K562 (cell line): ENCODE measurements around the gene WIPF1. TPM values are rescaled to one million over a fixed set of nuclear protein-coding genes. Genes with fewer than 3 reads are reported as not detected.
A peak's percentile ranks its signal among the peaks of the same experiment; 100 is the strongest.

Experiments used
- CBX5 ChIP-seq: IDR thresholded peaks from 2 replicates; pipeline ENCODE4 v1.6.1; 2014; ENCODE audit warnings: low read depth, borderline replicate concordance
- DACH1 ChIP-seq: fragments of 450-650 bp; IDR thresholded peaks from 2 replicates; pipeline ENCODE4 v1.6.1; 2018; ENCODE audit not compliant: partially characterized antibody
- DPF2 ChIP-seq: fragments of 450-650 bp; IDR thresholded peaks from 2 replicates; pipeline ENCODE4 v1.6.1; 2016
- EHMT2 ChIP-seq: fragments of 450-650 bp; IDR thresholded peaks from 2 replicates; pipeline ENCODE4 v1.6.1; 2018; ENCODE audit warnings: antibody characterized with exemption
- HNRNPUL1 ChIP-seq: fragments of 200-400 bp; formaldehyde crosslinking; IDR thresholded peaks from 2 replicates; pipeline ENCODE4 v1.6.1; 2017; ENCODE audit warnings: low read length
- HSF4 ChIP-seq: fragments of 250-450 bp; sonication (Bioruptor Pico); IDR thresholded peaks from 2 replicates; pipeline ENCODE4 v2.1.2; 2022; ENCODE audit warnings: mild to moderate bottlenecking, moderate library complexity, borderline replicate concordance
- LCOR ChIP-seq: sonication (generic); formaldehyde crosslinking; IDR thresholded peaks from 2 replicates; pipeline ENCODE4 v1.8.0; 2022; ENCODE audit warnings: mild to moderate bottlenecking, missing genetic modification reagents
- NCOA6 ChIP-seq: fragments of 450-650 bp; IDR thresholded peaks from 2 replicates; pipeline ENCODE4 v1.6.1; 2017; ENCODE audit warnings: mild to moderate bottlenecking
- NR4A1 ChIP-seq, 2 experiments: fragments of 250-450 bp in 1 of 2; fragments of 450-650 bp in 1 of 2; sonication (Bioruptor Pico) in 1 of 2; IDR thresholded peaks; 2 replicates each; pipeline versions ENCODE4 v1.4.0 to v1.6.1; 2016 to 2020; ENCODE audit warnings: mild to moderate bottlenecking in 2 of 2, missing compliant biosample characterization in 1 of 2, missing genetic modification characterization in 1 of 2, moderate library complexity in 1 of 2
- RCOR1 ChIP-seq, 2 experiments: IDR thresholded peaks; 2 replicates each; pipeline ENCODE4 v1.6.1; 2012; ENCODE audit warnings: low read depth in 2 of 2, low read length in 2 of 2, borderline replicate concordance in 1 of 2, improper control_type of control experiment in 1 of 2
- RFX7 ChIP-seq: fragments of 250-450 bp; sonication (Bioruptor Pico); IDR thresholded peaks from 2 replicates; pipeline ENCODE4 v1.5.1; 2021; ENCODE audit warnings: mild to moderate bottlenecking
- SIRT6 ChIP-seq: IDR thresholded peaks from one replicate; pipeline ENCODE4 v1.6.1; 2012; ENCODE audit warnings: low read depth, mild to moderate bottlenecking, control low read depth, inconsistent platforms, low read length, moderate library complexity
- SMARCB1 ChIP-seq: IDR thresholded peaks from 2 replicates; pipeline ENCODE4 v1.6.1; 2011; ENCODE audit warnings: improper control_type of control experiment, low read depth; ENCODE audit not compliant: insufficient read length
- SRSF3 ChIP-seq: fragments of 200-400 bp; formaldehyde crosslinking; IDR thresholded peaks from 2 replicates; pipeline ENCODE4 v1.6.1; 2016; ENCODE audit warnings: mild to moderate bottlenecking, low read length, moderate library complexity; ENCODE audit not compliant: insufficient read depth
- TBP ChIP-seq: optimal IDR thresholded peaks from 2 replicates; pipeline ENCODE3; 2011; ENCODE audit warnings: low read depth, low read length, improper control_type of control experiment
- TCF3 ChIP-seq: sonication (generic); formaldehyde crosslinking; IDR thresholded peaks from 2 replicates; pipeline ENCODE4 v1.4.0; 2020; ENCODE audit warnings: mild to moderate bottlenecking, missing genetic modification reagents
- TEAD2 ChIP-seq: fragments of 450-650 bp; IDR thresholded peaks from 2 replicates; pipeline ENCODE4 v1.6.1; 2016; ENCODE audit warnings: missing genetic modification characterization, control low read depth, missing compliant biosample characterization
- ZBTB1 ChIP-seq: sonication (generic); formaldehyde crosslinking; IDR thresholded peaks from 2 replicates; pipeline ENCODE4 v1.8.1; 2023; ENCODE audit warnings: missing genetic modification reagents, low read depth, mild to moderate bottlenecking, borderline replicate concordance
- ZKSCAN3 ChIP-seq: fragments of 250-450 bp; sonication (Bioruptor Pico); IDR thresholded peaks from 2 replicates; pipeline ENCODE4 v1.4.0; 2020
- ZNF174 ChIP-seq: fragments of 250-450 bp; sonication (Bioruptor Pico); IDR thresholded peaks from 2 replicates; pipeline ENCODE4 v1.4.0; 2020; ENCODE audit warnings: mild to moderate bottlenecking
- ZNF253 ChIP-seq: fragments of 250-450 bp; sonication (Bioruptor Pico); conservative IDR thresholded peaks from 2 replicates; pipeline ENCODE4 v1.6.1; 2021; ENCODE audit warnings: mild to moderate bottlenecking
- polyA plus RNA-seq, 8 experiments: library from polyadenylated mRNA; depleted of rRNA in 4 of 8; stranded (reverse) in 5 of 8; unstranded in 3 of 8; fragments of >200 nt; fragmentation: Nextera tagmentation in 2 of 8; fragmentation: Illumina TruSeq in 1 of 8; extraction: Ambion mirVana in 2 of 8; extraction: Trizol in 1 of 8; gene quantifications; 2 replicates each; pipeline versions ENCODE4 v1.2.1 to v1.2.3, GENCODE V29; 2011 to 2014; ENCODE audit warnings: inconsistent platforms in 1 of 8, missing spikeins in 1 of 8
- total RNA-seq, 7 experiments: library from RNA; depleted of rRNA in 6 of 7; stranded (reverse); fragments of >200 nt in 6 of 7; fragmentation: Illumina TruSeq in 2 of 7; extraction: Trizol in 2 of 7; gene quantifications; 2 replicates each; pipeline versions ENCODE4 v1.2.1 to v1.2.3, GENCODE V29; 2011 to 2021; ENCODE audit warnings: low replicate concordance in 1 of 7
- TF ChIP-seq, protein P1 (sequence below), 2 experiments: IDR thresholded peaks; 2 replicates each; pipeline ENCODE4 v1.6.1; 2011; ENCODE audit warnings: borderline replicate concordance in 1 of 2, control low read depth in 1 of 2, low read depth in 1 of 2, low read length in 1 of 2, mild to moderate bottlenecking in 1 of 2, mixed read lengths in 1 of 2, moderate library complexity in 1 of 2; ENCODE audit not compliant: insufficient read depth in 1 of 2, insufficient read length in 1 of 2, poor library complexity in 1 of 2, severe bottlenecking in 1 of 2; ENCODE audit errors: extremely low read depth in 1 of 2
- TF ChIP-seq, protein P2 (sequence below): fragments of 450-650 bp; IDR thresholded peaks from one replicate; pipeline ENCODE4 v1.6.1; 2018; ENCODE audit warnings: mild to moderate bottlenecking, moderate library complexity; ENCODE audit not compliant: partially characterized antibody
- TF ChIP-seq, protein P3 (sequence below): IDR thresholded peaks from 2 replicates; pipeline ENCODE4 v1.6.1; 2011; ENCODE audit warnings: borderline replicate concordance, low read depth, mild to moderate bottlenecking, moderate library complexity, low read length; ENCODE audit not compliant: insufficient read depth, poor library complexity, severe bottlenecking

WIPF1 gene
- total and polyA plus RNA-seq, 9 of the 15 experiments (the other 6 are each of a cell fraction or from before 2014, with no cell fraction given), result 0.54 to 4.9 (median 2.4) TPM

DNA sequence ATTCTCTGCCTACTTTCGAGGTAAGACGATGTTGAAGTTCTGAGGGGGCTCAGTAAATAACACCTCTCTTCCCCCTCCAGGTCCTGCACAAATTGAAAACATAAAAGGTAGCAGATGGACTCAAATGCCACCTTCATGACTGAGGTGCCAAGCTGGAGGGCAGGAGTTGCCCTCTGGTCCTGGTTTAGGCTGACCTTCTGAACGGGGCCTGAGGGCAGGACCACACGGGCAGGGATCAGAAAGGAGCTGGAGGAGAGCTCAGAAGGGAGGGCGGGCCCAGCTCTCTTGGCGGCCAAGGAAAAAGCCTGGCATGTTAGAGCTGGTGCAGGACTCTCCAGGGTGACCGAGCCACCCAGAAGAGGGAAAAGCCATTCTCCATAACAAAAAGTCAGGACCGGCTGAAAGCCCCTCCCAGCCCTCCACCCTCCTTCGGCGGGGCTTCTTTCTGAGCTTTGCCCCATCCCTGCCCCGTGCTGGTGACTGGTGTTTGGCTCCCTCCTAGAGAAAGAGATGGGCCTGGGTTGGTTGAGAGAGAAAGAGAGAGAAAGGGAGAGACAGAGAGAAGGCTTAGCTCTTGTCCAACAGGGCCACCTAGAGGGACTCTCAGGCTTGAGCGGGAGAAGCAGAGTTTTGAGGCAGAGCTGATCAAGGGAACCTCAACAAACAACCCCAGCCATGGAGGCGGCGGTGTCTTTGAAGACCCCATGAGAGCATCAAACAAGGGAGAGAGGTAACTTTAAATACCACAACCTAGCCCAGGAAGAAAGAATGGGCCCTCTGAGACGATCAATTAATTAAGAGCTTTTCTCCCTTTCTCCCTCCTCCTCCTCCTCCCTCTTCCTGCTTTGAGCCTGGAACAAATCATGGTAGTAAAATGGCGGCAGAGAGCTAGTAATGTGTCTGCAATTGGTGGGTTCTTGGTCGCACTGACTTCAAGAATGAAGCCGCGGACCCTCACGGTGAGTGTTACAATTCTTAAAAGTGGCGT is 50.8 kb downstream of the WIPF1 start (continued):
- TF ChIP-seq, protein P1, sequence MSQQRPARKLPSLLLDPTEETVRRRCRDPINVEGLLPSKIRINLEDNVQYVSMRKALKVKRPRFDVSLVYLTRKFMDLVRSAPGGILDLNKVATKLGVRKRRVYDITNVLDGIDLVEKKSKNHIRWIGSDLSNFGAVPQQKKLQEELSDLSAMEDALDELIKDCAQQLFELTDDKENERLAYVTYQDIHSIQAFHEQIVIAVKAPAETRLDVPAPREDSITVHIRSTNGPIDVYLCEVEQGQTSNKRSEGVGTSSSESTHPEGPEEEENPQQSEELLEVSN (IDR thresholded peaks at IDR 0.05; ENCODE audit: borderline replicate concordance in 1 of 2, extremely low read depth in 1 of 2, insufficient read depth in 1 of 2, insufficient read length in 1 of 2, low read depth in 1 of 2, low read length in 1 of 2, poor library complexity in 1 of 2, severe bottlenecking in 1 of 2), result peak; percentile 16 to 21
- TF ChIP-seq SRSF3, result no peak
- no peak for TF ChIP-seq ZKSCAN3 (CRISPR knock-in tag)
- TF ChIP-seq, protein P2, sequence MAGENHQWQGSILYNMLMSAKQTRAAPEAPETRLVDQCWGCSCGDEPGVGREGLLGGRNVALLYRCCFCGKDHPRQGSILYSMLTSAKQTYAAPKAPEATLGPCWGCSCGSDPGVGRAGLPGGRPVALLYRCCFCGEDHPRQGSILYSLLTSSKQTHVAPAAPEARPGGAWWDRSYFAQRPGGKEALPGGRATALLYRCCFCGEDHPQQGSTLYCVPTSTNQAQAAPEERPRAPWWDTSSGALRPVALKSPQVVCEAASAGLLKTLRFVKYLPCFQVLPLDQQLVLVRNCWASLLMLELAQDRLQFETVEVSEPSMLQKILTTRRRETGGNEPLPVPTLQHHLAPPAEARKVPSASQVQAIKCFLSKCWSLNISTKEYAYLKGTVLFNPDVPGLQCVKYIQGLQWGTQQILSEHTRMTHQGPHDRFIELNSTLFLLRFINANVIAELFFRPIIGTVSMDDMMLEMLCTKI, result no peak
- TF ChIP-seq RCOR1 (IDR thresholded peaks at IDR 0.05; ENCODE audit: borderline replicate concordance in 1 of 2, low read depth in 2 of 2, low read length in 2 of 2), result peak in 1 of 2 experiments; percentile 64; a peak in 1 of 4 replicates
- TF ChIP-seq TCF3 (CRISPR knock-in tag), result no peak
- TF ChIP-seq DACH1, result no peak
- no peak for TF ChIP-seq LCOR (CRISPR knock-in tag)
- no peak for TF ChIP-seq DPF2
- TF ChIP-seq HNRNPUL1, result no peak
- TF ChIP-seq ZNF174 (CRISPR knock-in tag), result no peak
- no peak for TF ChIP-seq HSF4 (CRISPR knock-in tag)
- TF ChIP-seq NCOA6, result no peak
- TF ChIP-seq CBX5, result no peak
- TF ChIP-seq RFX7, result no peak
- no peak for TF ChIP-seq SMARCB1
- TF ChIP-seq, protein P3, sequence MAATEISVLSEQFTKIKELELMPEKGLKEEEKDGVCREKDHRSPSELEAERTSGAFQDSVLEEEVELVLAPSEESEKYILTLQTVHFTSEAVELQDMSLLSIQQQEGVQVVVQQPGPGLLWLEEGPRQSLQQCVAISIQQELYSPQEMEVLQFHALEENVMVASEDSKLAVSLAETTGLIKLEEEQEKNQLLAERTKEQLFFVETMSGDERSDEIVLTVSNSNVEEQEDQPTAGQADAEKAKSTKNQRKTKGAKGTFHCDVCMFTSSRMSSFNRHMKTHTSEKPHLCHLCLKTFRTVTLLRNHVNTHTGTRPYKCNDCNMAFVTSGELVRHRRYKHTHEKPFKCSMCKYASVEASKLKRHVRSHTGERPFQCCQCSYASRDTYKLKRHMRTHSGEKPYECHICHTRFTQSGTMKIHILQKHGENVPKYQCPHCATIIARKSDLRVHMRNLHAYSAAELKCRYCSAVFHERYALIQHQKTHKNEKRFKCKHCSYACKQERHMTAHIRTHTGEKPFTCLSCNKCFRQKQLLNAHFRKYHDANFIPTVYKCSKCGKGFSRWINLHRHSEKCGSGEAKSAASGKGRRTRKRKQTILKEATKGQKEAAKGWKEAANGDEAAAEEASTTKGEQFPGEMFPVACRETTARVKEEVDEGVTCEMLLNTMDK, result no peak
- TF ChIP-seq ZNF253 (CRISPR knock-in tag), result no peak
- TF ChIP-seq TBP, result peak; percentile 40
- TF ChIP-seq EHMT2, result peak; percentile 84
- no peak for TF ChIP-seq SIRT6
- no peak for TF ChIP-seq TEAD2 (tag)
- TF ChIP-seq NR4A1 (CRISPR knock-in tag; IDR thresholded peaks at IDR 0.05), result no peak
- TF ChIP-seq NR4A1 (tag; IDR thresholded peaks at IDR 0.05), result no peak
- TF ChIP-seq ZBTB1 (CRISPR knock-in tag), result no peak
